ENCODE measurements around the gene COPZ2.
A peak's percentile ranks its signal among the peaks of the same experiment; 100 is the strongest.

COPZ2 gene

GRCh38 chr17:48016112-48016511 lies 21.5 kb downstream of the COPZ2 start:
- TF ChIP-seq CTCF (IDR thresholded peaks at IDR 0.05; ENCODE audit: insufficient read depth, low read length, missing control alignments): no peak
- POLR2A ChIA-PET: no interaction called here
- CTCF ChIA-PET: interaction anchor here (0.6 to 13.9 kb wide), 9 partner anchors 11 to 172 kb away, joined by 3 to 600 read pairs (median 9); partner anchors contain the start of genes CDK5RAP3, PNPO, PRR15L and SCRN2
- H3K4me3 ChIP-seq (ENCODE audit: low read depth, low read length): no peak overlapping the region
- no peak for DNase-seq (ENCODE audit: low read depth, low spot score)

- DNase-seq (ENCODE audit: low read depth, low spot score): no peak
- CTCF ChIA-PET: interaction anchor here (0.6 to 13.9 kb wide), 7 partner anchors 12 to 170 kb away, joined by 3 to 600 read pairs (median 114); partner anchors contain the start of genes CDK5RAP3, PNPO, PRR15L and SCRN2
These were observed 22.9 kb downstream of the COPZ2 start for GRCh38 chr17:48014595-48015111.

GRCh38 chr17:48013876-48014594 lies 23.6 kb downstream of the COPZ2 start:
- no peak for DNase-seq (ENCODE audit: low read depth, low spot score)
- CTCF ChIA-PET: interaction anchor here (0.6 to 13.9 kb wide), 9 partner anchors 8 to 169 kb away, joined by 3 to 600 read pairs (median 24); partner anchors contain the start of genes CDK5RAP3, PNPO, PRR15L and SCRN2
- POLR2A ChIA-PET: no interaction called here
- TF ChIP-seq CTCF (IDR thresholded peaks at IDR 0.05; ENCODE audit: insufficient read depth, low read length, missing control alignments): no peak
- H3K4me3 ChIP-seq (ENCODE audit: low read depth, low read length): no peak overlapping the region

More at GRCh38 chr17:48014595-48015111, 22.9 kb downstream of the COPZ2 start:
- no peak for TF ChIP-seq CTCF (IDR thresholded peaks at IDR 0.05; ENCODE audit: insufficient read depth, low read length, missing control alignments)
- POLR2A ChIA-PET: no interaction called here
- H3K4me3 ChIP-seq (ENCODE audit: low read depth, low read length): no peak overlapping the region

GRCh38 chr17:48012654-48013053 lies 24.9 kb downstream of the COPZ2 start:
- CTCF ChIA-PET: interaction anchor here (0.7 to 13.9 kb wide), 9 partner anchors 9 to 117 kb away, joined by 3 to 444 read pairs (median 23); partner anchors contain the start of genes CDK5RAP3, PNPO and PRR15L
- TF ChIP-seq CTCF (IDR thresholded peaks at IDR 0.05; ENCODE audit: insufficient read depth, low read length, missing control alignments): no peak
- DNase-seq (ENCODE audit: low read depth, low spot score): no peak
- peak overlapping the region; percentile 54 for H3K4me3 ChIP-seq (ENCODE audit: low read depth, low read length)
- POLR2A ChIA-PET: no interaction called here

- TF ChIP-seq CTCF (IDR thresholded peaks at IDR 0.05; ENCODE audit: insufficient read depth, low read length, missing control alignments): no peak
- no peak for DNase-seq (ENCODE audit: low read depth, low spot score)
- H3K4me3 ChIP-seq (ENCODE audit: low read depth, low read length): peak overlapping the region; percentile 54
- POLR2A ChIA-PET: interaction anchor here (1.0 kb wide), 1 partner anchor 9 kb away, joined by 3 read pairs; no protein-coding TSS in a partner anchor
- CTCF ChIA-PET: interaction anchor here (0.7 to 13.9 kb wide), 13 partner anchors 10 to 118 kb away, joined by 3 to 444 read pairs (median 5); partner anchors contain the start of genes CDK5RAP3, PNPO and PRR15L
These were observed 25.5 kb downstream of the COPZ2 start for GRCh38 chr17:48012151-48012520.

Measured in AG04449 (cell line).